HG03571 (cell line): ENCODE data around the gene LIPI.
"Not testable (repeated sequence)": the region's sequence is repeated elsewhere in the genome, so short reads cannot be mapped to it uniquely, and the experiment has no call there.

Source experiments
- ATAC-seq: cut with Tn5 transposase; IDR thresholded peaks from one replicate; pipeline ENCODE4 v1.9.1; 2021; ENCODE audit not compliant: unreplicated experiment

Gene LIPI

GRCh38 chr21:14210738-14211137, at the start of gene LIPI:
TSS of gene LIPI (minus strand) at chr21:14210955. CDS start at chr21:14210845, 110 bp downstream.
- no peak for ATAC-seq

- ATAC-seq: no peak
Measured at GRCh38 chr21:14260174-14260764, 49.5 kb upstream of the LIPI start.

GRCh38 chr21:14259747-14260146, 49.0 kb upstream of the LIPI start:
- no peak for ATAC-seq

- no peak for ATAC-seq
Measured at GRCh38 chr21:14251336-14251735, 40.6 kb upstream of the LIPI start.

- no peak for ATAC-seq
Measured at GRCh38 chr21:14245711-14246110, 35.0 kb upstream of the LIPI start.

- ATAC-seq: no peak
Measured at GRCh38 chr21:14244911-14245310, 34.2 kb upstream of the LIPI start.

- no peak for ATAC-seq
Measured at GRCh38 chr21:14243874-14244273, 33.1 kb upstream of the LIPI start.

- no peak for ATAC-seq
Measured at GRCh38 chr21:14243461-14243860, 32.7 kb upstream of the LIPI start.

GRCh38 chr21:14241297-14241696, 30.5 kb upstream of the LIPI start:
- ATAC-seq: no peak

GRCh38 chr21:14239281-14239680, 28.5 kb upstream of the LIPI start:
- no peak for ATAC-seq

GRCh38 chr21:14236180-14236579, 25.4 kb upstream of the LIPI start:
- ATAC-seq: no peak

- no peak for ATAC-seq
Measured at GRCh38 chr21:14235101-14235500, 24.3 kb upstream of the LIPI start.

- no peak for ATAC-seq
Measured at GRCh38 chr21:14229399-14229798, 18.6 kb upstream of the LIPI start.

GRCh38 chr21:14223365-14223764, 12.6 kb upstream of the LIPI start:
- no peak for ATAC-seq

GRCh38 chr21:14215971-14216641, 5.4 kb upstream of the LIPI start, which contains the start of gene RBM11:
TSS of gene RBM11 (plus strand) at chr21:14216157. CDS start at chr21:14216187, 30 bp downstream.
- ATAC-seq: peak; percentile 92

- ATAC-seq: no peak
Measured at GRCh38 chr21:14213164-14213563, 2.4 kb upstream of the LIPI start.

- ATAC-seq: no peak
Measured at GRCh38 chr21:14206222-14206621, 4.5 kb downstream of the LIPI start.

- ATAC-seq: not testable (repeated sequence)
Measured at GRCh38 chr21:14166463-14167223, 44.1 kb downstream of the LIPI start.

- no peak for ATAC-seq
Measured at GRCh38 chr21:14143999-14144398, 66.8 kb downstream of the LIPI start.

GRCh38 chr21:14124266-14124665, 86.5 kb downstream of the LIPI start:
- no peak for ATAC-seq

GRCh38 chr21:14121719-14122118, 89.0 kb downstream of the LIPI start:
- ATAC-seq: no peak
